SU-DHL-6 (cell line): ENCODE data around the gene SERPINH1.

Source experiments
- CTCF ChIP-seq: fragments of 200-600 bp; sonication (generic); IDR thresholded peaks from one replicate; pipeline ENCODE4 v1.5.1; 2017; ENCODE audit warnings: antibody characterized with exemption, mild to moderate bottlenecking, low read length, moderate library complexity; ENCODE audit not compliant: insufficient read depth, poor library complexity, severe bottlenecking
- EZH2phosphoT487 ChIP-seq: fragments of 200-600 bp; sonication (generic), shearing (Covaris generic); conservative IDR thresholded peaks from 2 replicates; pipeline ENCODE4 v1.6.1; 2018; ENCODE audit warnings: mild to moderate bottlenecking, antibody characterized with exemption, low read length, moderate library complexity, mixed read lengths

GRCh38 chr11:75595429-75595828 lies 33.4 kb downstream of the SERPINH1 start:
- TF ChIP-seq CTCF = no peak
- no peak for TF ChIP-seq EZH2phosphoT487
